ENCODE data around the gene ABCA2. TPM values are rescaled to one million over a fixed set of nuclear protein-coding genes. Genes with fewer than 3 reads are reported as not detected.

Gene ABCA2
- total and polyA plus RNA-seq, 8 donors = 20.8 to 34.8 (median 29.8) TPM

GRCh38 chr9:137000177-137000930 is 27.7 kb downstream of the ABCA2 start:
- Histone ChIP-seq H3K27me3 (peaks cover 0 to 19% of the 10 kb centered on the region in 2 donors), H3K36me3 (no peaks in the 10 kb centered on the region), H3K27ac (peak overlapping the region; percentile 39 to 81), H3K9me3 (peaks cover 0 to 3% of the 10 kb centered on the region in 2 donors), H3K4me3 (no peak overlapping the region), H3K4me1 (peaks cover 10 to 62% of the 10 kb centered on the region in 2 donors)
- intact Hi-C loops (cut with DNase I) = no loop called here
- no peak for ATAC-seq
- TF ChIP-seq, protein P1, sequence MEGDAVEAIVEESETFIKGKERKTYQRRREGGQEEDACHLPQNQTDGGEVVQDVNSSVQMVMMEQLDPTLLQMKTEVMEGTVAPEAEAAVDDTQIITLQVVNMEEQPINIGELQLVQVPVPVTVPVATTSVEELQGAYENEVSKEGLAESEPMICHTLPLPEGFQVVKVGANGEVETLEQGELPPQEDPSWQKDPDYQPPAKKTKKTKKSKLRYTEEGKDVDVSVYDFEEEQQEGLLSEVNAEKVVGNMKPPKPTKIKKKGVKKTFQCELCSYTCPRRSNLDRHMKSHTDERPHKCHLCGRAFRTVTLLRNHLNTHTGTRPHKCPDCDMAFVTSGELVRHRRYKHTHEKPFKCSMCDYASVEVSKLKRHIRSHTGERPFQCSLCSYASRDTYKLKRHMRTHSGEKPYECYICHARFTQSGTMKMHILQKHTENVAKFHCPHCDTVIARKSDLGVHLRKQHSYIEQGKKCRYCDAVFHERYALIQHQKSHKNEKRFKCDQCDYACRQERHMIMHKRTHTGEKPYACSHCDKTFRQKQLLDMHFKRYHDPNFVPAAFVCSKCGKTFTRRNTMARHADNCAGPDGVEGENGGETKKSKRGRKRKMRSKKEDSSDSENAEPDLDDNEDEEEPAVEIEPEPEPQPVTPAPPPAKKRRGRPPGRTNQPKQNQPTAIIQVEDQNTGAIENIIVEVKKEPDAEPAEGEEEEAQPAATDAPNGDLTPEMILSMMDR (IDR thresholded peaks at IDR 0.05) = no peak
- no peak for DNase-seq

DNA sequence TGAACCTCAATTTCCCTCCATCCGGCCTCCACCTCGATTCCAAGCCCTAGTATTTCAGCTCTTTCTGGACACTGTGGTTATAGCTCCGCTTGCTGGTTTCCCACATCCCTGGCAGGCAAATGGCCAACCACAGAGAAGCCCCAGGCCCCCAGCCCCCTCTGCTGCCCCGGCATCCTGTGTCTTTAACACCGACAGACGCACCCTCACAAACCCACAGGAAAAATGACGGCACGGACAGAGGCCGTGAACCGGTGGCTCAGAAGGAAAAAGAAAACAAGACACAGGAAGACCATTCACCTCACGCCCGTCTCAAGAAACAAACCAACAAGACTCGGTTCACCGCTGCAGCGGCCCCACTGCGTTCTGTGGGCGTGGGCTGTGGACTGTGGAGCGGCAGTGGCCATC is 30.2 kb downstream of the ABCA2 start:
- peak overlapping the region; percentile 33 to 69 for H3K27ac ChIP-seq
- ATAC-seq = no peak

GRCh38 chr9:136997371-136997770 is 30.7 kb downstream of the ABCA2 start:
- Histone ChIP-seq H3K4me3 (peak overlapping the region in 1 of 2 donors; percentile 26), H3K9me3 (no peaks in the 10 kb centered on the region), H3K4me1 (peaks cover 27 to 90% of the 10 kb centered on the region in 2 donors), H3K27ac (peak overlapping the region; percentile 33 to 69), H3K27me3 (peaks cover 0 to 32% of the 10 kb centered on the region in 2 donors), H3K36me3 (peaks cover 0 to 19% of the 10 kb centered on the region in 2 donors)
- no peak for ATAC-seq
- TF ChIP-seq, protein P1 (IDR thresholded peaks at IDR 0.05) = no peak
- no peak for DNase-seq
- intact Hi-C loops (cut with DNase I) = no loop called here

More for the DNA sequence above, 30.2 kb downstream of the ABCA2 start:
- DNase-seq = no peak
- Histone ChIP-seq H3K4me1 (peaks cover 23 to 87% of the 10 kb centered on the region in 2 donors), H3K36me3 (peaks cover 0 to 19% of the 10 kb centered on the region in 2 donors), H3K4me3 (no peak overlapping the region), H3K27me3 (peaks cover 0 to 32% of the 10 kb centered on the region in 2 donors), H3K9me3 (no peaks in the 10 kb centered on the region)
- intact Hi-C loops (cut with DNase I) = no loop called here
- TF ChIP-seq, protein P1 (IDR thresholded peaks at IDR 0.05) = no peak

- intact Hi-C loops (cut with DNase I) = no loop called here
- peaks cover 27 to 90% of the 10 kb centered on the region in 2 donors for H3K4me1 ChIP-seq
- TF ChIP-seq, protein P1 (IDR thresholded peaks at IDR 0.05) = no peak
- peak in 3 of 4 donors; percentile 53 to 93 (median 78) for DNase-seq
- peaks cover 0 to 19% of the 10 kb centered on the region in 2 donors for H3K36me3 ChIP-seq
- peak; percentile 66 for ATAC-seq
- no peaks in the 10 kb centered on the region for H3K9me3 ChIP-seq
- peak within 1 kb of the TSS; percentile 20 to 26 for H3K4me3 ChIP-seq
- peaks cover 0 to 32% of the 10 kb centered on the region in 2 donors for H3K27me3 ChIP-seq
- H3K27ac ChIP-seq = peak within 1 kb of the TSS; percentile 33 to 69
Observed at GRCh38 chr9:136996361-136997292, 31.4 kb downstream of the ABCA2 start, which contains the start of gene CLIC3. Gene CLIC3, minus strand, starts transcription at chr9:136996568. Its CDS starts 25 bp downstream, at chr9:136996543.

Measured in left lung (tissue), 10 donors.